NK-92 (cell line): ENCODE data around the gene C16orf74.
A peak's percentile ranks its signal among the peaks of the same experiment; 100 is the strongest.

Experiments used
- DNase-seq: peaks from one replicate; lab custom pipeline; 2025; ENCODE audit not compliant: unreplicated experiment; lab: John Stamatoyannopoulos, UW

C16orf74 gene

DNA sequence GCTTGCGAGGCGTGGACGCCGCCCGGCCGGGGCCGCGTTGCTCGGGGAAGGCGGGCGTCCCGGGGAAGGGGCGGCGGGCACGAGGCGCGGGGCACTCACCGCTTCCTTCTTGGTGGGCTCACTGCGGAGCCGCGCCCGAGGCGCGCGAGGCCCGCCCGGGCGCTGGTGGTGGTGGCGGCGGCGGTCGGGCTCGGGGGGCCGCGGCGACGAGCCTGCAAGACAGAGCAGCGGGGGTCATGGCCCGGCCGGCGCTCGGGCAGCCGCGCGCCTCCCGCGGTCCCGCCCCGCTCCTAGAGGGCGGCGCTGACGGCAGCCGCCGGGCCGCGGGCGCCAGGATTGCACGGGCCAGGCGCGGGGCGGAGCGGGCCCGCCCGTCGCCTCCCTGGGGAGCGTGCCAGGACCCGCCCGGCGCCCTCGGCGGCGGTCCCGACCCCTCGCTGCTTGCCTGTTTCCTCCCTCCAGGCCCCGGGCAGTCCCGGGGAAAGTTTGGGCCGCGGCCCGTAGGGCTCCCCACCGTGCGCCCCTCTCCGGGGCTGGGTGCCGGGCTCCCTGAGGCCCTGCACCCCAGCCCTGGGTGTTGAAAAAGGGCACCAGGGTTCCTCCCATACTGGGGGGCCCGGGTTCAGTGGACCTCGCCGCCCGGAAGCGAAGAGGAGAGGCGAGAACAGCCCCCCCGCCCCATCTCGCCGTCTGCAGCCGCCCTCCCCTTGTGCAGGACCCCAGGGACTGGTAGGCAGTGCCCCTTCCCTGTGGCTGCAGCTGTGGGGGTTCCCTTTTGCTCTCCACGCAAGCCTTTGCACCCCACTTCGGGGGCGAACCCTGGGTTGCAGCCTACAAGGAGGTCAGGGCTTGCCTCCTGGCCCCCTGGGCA lies at the start of gene C16orf74:
TSS of gene C16orf74 (minus strand) at position 270 of the 871 bp plus-strand sequence. CDS start 15,879 bp downstream, outside the sequence.
- DNase-seq: no peak

DNA sequence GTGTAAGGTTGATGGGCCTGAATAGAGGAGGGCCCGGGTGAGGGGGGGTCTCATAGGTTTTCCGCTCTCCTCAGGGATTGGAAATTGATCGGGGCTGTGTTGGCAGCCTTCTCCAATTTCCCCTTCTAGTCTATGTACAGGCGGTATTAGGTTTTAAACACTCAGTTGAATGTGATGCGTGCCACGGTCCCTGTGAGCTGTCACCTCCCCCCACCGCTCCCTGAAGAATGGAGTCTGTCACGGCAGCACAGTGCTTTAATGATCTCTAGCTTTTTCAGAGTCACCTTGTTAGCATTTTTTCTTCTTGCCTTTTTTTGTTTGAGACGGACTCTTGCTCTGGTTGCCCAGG lies 49.4 kb upstream of the C16orf74 start:
- no peak for DNase-seq

DNA sequence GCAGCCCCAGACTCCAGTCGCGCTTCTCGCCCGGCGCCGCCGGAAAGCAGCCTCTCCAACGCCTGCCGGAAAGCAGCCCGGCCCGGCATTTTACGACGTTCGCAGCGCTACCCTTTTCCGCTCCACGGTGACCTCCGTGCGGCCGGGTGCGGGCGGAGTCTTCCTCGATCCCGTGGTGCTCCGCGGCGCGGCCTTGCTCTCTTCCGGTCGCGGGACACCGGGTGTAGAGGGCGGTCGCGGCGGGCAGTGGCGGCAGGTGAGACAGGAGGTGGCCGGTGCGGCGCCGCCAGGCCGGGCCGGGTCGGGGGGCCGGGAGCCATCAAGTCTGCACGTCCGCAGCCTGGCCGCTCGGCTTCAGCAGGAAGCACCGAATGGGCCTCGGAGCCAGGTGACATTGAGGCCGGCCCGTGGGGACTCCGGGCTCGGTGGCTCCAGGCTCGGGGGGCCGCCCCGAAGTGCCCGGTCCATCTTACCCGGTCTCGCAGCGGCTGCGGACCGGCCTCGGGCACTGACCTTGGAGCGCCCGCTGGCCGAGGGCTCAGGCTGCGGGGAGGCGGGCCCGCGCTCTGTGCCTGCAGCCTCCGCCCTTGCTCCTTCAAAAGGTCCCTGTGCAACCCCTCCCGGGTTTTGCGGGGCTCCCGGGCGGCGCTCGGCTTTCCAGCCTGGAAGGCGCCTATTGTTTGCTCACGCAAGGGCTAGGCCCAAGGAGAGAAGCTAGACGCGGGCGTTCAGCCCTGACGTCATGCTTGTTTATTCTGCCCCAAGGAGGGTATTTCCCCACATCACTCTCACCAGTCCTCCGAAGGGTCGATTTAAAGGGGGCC lies 48.8 kb upstream of the C16orf74 start, which contains the start of the genes COX4I1 and EMC8:
TSS of gene COX4I1 (plus strand) at position 199 of the 824 bp plus-strand sequence. CDS start 1,511 bp downstream, outside the sequence.
TSS of gene EMC8 (minus strand) at position 48 of the 824 bp plus-strand sequence. CDS start 249 bp downstream, outside the sequence.
- peak; percentile 49 for DNase-seq

DNA sequence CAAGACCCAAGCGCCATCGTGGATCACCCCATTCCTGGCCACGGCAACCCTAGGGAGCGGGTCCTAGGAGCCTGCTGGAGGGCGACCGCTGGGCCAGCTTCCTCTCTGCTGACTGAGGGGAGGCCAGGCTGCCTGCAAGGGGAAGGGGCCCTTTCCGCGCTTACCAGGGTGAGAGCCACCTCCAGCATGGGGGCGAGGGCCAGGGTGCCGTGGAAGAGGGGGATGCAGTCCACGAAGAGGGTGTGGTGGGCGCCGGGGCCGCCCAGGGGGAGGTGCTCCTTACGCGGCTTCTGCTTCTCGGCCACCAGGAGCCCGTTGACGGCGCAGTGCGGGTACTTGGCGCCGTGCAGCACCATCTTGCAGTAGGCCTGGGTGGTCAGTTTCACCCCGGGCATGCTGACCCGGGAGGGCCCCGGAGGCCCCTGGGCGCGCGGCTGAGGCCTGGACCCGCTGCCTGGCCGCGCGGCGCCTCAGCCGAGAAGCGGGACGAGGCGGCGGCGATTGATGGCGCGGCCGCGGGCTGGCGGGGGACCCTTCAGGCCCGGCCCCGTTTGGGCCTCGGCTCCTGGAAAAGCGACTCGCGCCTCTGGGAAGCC lies 48.1 kb upstream of the C16orf74 start:
- DNase-seq: no peak

DNA sequence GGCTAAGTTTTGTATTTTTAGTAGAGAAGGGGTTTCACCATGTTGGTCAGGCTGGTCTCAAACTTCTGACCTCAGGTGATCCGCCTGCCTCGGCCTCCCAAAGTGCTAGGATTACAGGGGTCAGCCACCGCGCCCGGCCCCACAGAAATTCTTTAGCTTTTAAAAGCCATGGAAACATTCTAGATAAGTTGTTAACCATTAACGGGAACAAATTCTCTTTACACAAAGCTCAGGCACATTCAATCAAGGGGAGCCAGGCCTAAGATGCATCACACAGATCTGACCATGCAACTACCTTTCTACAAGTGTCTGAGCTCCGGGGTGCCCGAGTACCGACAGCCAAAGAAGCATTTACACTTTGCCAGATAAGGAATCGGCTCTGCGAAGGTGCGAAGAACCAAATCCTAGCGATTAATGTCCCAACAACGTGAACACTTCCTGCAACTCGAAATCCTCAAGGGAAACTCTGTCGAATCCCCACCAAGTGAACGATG lies 47.4 kb upstream of the C16orf74 start:
- DNase-seq: no peak

DNA sequence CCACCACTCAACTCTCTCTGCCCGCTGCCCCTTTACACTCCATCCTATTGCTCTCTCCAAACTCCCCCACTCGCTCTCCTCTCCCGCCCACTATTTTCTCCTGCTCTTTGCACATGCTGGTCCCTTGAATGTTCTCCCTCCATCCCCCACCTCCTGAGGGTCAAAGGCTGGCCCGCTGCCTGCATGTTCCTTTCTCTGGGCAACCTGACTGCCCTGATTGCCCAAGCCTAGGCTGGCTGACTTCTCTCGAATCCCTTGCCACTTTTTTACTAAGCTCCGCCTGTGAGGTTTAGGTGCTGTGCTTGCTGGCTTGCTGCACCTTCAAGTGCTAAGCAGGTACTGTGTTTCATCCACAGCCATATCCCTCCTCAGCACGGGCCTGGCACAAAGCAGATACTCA lies 45.7 kb upstream of the C16orf74 start:
- DNase-seq: no peak

DNA sequence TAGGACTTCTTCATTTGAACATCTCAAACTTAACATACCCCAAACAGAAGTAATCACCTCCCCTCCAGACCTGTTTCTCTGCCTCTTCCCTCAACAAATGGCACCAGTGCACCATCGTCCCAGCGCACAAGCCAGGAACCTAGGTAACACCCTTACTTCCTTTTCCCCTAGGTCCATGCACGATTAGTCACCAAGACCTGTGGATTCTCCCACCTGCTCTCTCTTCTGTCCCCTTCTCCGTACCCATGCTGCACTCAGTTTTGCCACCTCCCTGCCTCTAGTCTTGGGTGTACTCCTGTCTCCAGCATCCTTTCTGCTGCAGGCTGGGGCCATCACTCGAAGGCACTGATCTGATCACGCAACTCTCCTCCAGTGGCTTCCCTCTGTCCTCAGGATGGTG lies 45.3 kb upstream of the C16orf74 start:
- no peak for DNase-seq

DNA sequence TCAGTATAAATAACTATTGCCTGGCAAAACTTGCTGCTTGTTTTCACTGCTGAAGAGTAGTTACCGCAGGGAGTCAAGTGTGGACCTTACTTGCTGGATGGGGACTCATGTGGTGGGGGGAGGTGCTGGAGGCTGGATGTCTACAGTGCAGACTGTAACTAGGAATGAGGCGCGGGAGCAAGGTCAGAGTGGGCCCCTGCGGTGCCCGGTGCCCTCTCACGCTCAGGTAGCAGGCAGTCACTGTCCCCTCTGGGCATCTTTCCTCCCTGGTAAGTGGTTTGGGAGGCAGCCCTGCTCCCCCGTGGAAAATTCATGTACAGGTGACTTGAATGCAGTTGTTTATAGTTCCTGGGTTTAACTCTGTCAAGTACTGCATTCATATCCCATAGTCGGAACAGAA lies 43.8 kb upstream of the C16orf74 start:
- DNase-seq: no peak

DNA sequence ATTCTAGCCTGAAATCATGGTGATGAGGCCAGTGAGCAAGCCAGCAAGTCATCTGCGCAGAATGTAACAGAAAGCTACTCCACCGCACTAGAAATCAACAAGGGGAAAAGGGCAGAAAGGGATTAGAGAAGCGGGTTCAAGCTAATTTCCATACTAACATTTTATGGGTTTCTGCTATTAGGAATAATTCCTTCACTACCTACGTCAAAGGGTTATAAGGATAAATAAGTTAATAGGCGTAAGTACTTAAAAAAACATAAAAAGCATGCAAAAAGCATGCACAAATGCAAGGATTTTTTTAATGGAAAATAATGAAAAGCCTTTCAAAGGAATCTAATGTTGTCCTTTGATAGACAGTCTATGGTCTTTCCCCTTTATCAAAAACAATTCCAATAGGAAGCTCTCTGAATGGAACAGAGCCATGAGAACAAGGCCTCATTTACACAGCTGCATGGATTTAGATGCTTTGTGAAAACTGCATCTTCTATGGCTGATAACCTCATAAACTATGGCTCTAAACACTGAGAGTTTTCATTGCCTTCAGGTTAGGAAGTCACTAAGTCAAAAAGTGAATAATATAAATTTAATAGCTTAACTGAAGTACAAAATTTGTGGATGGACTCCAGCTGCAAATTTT lies 42.9 kb upstream of the C16orf74 start:
- DNase-seq: no peak

DNA sequence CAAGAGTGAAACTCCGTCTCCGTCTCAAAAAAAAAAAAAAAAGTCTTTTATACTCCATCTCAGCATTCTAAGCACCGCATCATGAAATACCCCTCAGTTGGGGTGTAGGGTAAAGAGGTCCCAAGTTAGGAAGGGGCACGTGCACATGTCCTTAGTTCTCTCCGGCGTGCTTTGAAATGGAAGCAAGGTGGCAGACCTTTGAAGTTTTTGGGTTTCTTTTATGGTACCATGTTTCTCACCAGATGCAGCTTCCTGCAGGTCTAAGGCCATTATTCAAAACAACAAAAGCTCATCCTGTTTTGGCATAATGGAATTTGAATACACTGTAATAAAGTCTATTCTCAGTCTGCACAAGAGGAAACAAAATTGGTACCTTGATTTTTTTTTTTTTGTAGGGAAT lies 38.9 kb upstream of the C16orf74 start:
- no peak for DNase-seq

DNA sequence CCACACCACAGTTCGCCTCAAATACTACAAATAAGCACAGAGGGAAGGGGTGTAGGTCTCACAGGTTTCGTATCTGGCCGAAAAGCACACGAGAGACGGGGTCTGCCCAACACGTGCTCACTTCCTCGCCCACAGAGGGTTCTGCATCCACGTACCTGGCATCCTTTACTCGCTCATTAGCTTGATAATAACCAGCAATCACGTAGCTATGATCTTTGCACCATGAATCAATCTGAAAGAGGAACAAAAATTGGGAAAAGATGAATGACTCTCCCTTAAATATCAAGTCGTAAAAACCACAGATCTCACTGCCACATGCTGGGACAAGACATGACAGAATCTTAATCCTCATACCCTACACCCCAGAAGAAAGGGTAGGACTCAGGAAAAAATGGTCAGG lies 37.9 kb upstream of the C16orf74 start:
- no peak for DNase-seq

DNA sequence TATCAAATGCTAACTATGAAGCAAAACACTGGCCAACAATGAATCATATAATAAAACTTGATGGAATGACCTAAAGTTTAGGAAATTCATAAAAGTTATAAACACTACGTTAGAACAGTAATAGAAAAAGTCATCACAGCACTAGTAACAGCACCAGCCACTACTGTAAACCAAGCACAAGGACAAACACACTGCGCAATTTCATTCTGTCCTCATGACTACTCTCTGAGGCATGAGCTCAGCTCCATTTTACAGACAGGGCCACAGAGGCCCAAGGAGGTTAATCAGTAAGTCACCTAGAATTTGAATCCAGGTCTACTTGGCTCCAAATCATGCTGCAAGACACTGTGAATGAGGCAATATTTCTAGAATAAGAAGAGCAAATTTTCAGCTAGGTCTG lies 35.0 kb upstream of the C16orf74 start:
- no peak for DNase-seq

DNA sequence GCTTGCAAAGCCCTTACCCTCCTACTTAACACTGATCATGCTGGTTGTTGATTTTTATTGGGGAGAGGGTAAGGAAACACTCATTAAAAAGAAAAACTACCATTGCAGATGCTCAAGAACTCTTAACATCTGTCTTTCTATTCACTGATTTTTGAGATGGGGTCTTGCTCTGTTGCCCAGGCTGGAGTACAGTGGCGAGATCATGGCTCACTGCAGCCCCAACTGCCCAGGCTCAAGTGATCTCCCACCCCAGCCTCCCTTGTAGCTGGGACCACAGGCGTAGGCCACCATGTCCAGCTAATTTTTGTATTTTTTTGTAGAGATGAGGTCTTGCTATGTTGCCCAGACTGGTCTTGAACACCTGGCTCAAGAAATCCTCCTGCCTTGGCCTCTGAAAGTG lies 33.9 kb upstream of the C16orf74 start:
- no peak for DNase-seq

DNA sequence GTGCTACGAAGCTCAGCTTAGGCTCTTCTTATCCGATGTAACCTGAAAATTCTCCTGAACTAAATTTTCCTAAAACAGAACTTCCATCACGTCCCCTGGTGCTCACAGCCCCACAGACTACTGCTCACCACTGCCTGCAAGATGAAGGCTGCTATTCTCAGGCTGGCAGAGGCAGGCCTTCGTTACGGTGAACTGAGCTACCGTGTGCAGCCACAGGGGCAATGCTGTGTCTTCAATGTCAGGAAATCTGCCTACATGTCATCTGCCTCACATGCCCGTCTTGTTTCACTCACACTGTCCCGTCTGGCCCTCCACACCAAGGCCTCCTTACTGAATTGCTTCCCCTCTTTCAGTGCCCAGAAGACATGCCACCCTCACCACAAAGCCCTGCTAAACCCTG lies 32.5 kb upstream of the C16orf74 start:
- no peak for DNase-seq

DNA sequence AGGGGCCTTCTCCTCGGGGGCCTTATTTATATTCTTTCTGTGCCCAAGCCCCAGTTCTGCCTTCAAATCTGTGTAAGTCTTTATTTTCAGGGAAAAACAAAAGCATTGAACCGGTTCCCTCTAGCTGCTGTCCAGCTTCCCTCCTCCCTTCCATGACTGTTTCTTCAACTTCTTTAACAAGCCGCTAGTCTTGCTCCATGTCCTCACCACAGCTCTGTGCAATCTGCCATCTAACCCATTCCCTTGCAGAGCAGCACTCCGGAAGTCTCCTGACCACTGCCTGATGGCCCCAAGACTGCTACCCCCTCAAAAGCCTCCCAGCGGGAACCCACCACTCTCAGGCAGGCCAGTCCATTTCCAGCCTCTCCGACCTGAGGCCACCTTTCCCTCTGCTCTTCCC lies 31.6 kb upstream of the C16orf74 start:
- no peak for DNase-seq

DNA sequence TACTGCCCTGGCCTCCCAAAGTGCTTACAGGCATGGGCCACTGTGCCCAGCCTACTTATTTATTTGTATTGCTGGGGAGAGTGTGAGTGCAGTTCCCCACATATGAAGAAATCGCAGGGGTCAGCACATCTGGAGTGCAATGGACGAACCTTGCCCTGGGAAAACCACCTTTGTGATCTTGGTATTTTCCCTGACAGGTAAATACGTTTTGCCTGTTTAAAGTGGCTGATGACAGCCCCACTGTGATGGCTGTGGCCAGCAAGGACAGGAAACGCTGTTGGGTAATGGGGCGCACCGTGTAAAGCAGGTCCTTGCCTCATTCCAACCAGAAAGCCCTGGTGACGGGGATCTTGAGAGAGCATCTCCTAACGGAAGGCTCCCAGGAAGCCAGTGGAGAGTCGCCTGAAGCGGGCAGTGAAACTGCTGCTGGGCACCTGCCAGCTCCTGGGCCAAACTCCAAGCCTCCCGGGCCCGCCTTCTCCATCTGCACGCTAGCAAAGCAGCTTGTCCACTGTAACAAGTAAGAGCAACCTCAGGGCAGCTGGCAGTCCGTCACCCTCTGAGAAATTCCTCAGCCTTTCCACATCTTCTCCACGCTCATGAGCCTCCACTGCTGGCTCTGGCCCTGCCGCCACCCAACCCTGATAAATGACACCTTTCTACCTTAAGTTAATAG lies 30.9 kb upstream of the C16orf74 start:
- no peak for DNase-seq

DNA sequence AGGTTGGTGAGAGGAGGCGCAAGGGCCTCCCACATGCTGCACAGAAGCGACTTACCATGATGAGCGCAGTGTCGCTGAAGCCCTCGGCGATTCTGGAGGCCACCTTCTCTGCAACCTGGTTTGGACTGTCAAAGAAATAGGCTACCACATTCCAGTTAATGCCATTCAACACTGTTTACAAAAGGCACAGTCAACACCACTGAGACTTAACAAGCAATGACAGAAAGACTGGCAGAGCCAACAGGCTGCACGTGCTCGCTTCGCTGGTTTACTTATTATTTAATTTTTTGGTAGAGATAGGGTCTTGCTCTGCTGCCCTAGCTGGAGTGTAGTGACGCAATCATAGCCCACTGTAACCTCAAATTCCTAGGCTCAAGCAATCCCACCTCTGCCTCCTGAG lies 30.3 kb upstream of the C16orf74 start:
- DNase-seq: no peak

DNA sequence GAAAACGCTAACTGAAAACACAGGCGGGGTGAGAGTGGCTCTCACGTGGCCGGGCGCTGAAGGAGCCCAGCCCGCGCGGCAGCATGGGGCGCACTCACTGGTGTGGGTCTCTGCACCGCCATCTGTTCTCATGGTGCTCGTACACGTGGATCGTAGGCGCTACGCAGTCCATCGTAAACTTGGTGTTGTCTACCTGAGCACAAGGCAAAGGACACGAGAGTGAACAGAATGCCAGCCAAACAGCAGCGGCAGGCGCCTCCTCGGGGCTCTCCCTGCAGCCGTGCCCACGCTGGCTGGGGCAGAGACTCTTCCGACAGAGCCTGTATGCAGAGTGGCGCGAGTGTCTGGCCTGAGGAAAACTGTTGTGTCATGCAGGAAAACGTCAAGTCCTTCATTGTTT lies 29.4 kb upstream of the C16orf74 start:
- DNase-seq: no peak

DNA sequence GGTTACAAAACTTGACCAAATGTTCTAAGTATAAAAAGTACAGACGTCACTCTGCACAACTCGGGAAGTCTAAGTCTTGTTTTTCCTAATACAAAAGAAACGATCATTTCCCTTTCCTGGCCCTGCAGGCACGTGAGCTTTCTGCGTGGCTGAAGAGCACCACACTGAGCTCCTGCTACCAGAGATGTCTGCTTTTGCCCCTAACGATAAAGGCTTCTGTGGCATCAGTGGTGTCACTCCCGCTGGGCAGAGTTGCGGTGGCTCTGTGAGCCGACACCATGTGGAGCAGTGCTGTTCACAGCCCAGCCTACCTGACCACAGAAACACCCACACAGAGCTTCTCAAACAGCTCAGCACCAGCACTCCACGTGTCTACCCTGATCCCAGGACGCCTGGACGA lies 28.0 kb upstream of the C16orf74 start:
- DNase-seq: no peak

DNA sequence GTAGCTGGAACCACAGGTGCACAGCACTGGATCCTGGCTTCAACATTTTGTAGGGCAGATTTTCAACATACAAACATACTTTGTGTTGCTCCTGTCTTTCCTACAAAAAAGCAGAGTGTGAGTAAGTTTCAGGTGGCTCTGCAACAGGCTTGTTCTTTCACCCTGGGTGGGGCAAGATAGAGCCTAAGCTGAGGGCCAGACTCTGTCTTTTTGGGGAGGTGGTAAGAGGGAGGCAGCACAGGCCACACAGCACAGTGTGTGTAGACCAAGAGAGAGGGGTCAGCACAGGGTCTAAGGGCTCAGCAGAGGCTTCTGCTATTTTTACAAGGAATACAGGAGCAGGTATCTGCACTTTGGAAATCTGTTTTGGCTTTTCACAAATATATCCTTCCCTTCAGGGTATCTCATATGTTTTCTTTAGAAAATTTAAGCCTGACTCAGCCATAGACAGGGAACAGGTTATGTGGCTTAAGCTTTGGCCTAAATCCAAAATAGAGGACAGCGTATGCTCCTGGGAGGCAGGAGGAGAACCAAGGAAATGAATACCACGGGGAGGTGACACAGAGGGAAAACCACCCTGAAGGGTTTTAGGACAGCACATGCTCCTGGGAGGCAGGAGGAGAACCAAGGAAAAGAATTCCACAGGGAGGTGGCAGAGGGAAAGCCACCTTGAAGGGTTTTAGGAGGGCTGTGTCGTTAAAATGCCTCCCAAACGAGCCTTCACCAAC lies 26.9 kb upstream of the C16orf74 start:
- no peak for DNase-seq
